OCI-LY7 (cell line): ENCODE results near the gene CLSTN3. TPM values are rescaled to one million over a fixed set of nuclear protein-coding genes. Genes with fewer than 3 reads are reported as not detected.

Experiments used
- BruUV-seq: library from RNA; stranded (reverse); fragments of 400-500 nt; replicated peaks from 2 replicates; lab custom pipeline; 2021; lab: Mats Ljungman, UMichigan
- CTCF ChIA-PET: fragments of 300-600 bp; sonication (Branson Sonifier 250); formaldehyde crosslinking; loops from one replicate; lab custom pipeline; 2022; ENCODE audit warnings: antibody characterized with exemption; ENCODE audit not compliant: unreplicated experiment; lab: Charles Lee
- POLR2A ChIA-PET: fragments of 300-600 bp; sonication (Branson Sonifier 250); formaldehyde crosslinking; loops from one replicate; lab custom pipeline; 2022; ENCODE audit warnings: antibody characterized with exemption; lab: Charles Lee
- DNase-seq: peaks from one replicate; pipeline ENCODE4 v3.0.0-alpha.2; 2015; ENCODE audit warnings: low spot score
- H2AFZ ChIP-seq: fragments of 200-600 bp; sonication (generic), shearing (Covaris generic); 2 replicates; pipeline ENCODE4 v1.6.1; 2014; ENCODE audit warnings: mild to moderate bottlenecking, antibody characterized with exemption, low read length, moderate library complexity
- H3K27ac ChIP-seq: fragments of 200-600 bp; sonication (generic); 2 replicates; pipeline ENCODE4 v1.5.1; 2014; ENCODE audit warnings: mixed run types, low read depth, mild to moderate bottlenecking, moderate library complexity, low read length, inconsistent platforms; ENCODE audit not compliant: poor library complexity, severe bottlenecking
- H3K36me3 ChIP-seq: fragments of 200-600 bp; sonication (generic); 2 replicates; pipeline ENCODE4 v1.6.1; 2014; ENCODE audit warnings: mild to moderate bottlenecking, antibody characterized with exemption, low read length, moderate library complexity, mixed read lengths; ENCODE audit not compliant: insufficient read depth
- H3K4me1 ChIP-seq: fragments of 200-600 bp; sonication (generic); 2 replicates; pipeline ENCODE4 v1.5.1; 2014; ENCODE audit warnings: mild to moderate bottlenecking, low read length; ENCODE audit not compliant: insufficient read depth, poor library complexity, severe bottlenecking
- H3K4me2 ChIP-seq: fragments of 200-600 bp; sonication (generic); 2 replicates; pipeline ENCODE4 v1.6.1; 2014; ENCODE audit warnings: mild to moderate bottlenecking, low read length
- H3K4me3 ChIP-seq: fragments of 200-600 bp; sonication (generic); 2 replicates; pipeline ENCODE4 v1.5.1; 2014; ENCODE audit warnings: mild to moderate bottlenecking, low read depth, low read length; ENCODE audit not compliant: poor library complexity, severe bottlenecking
- H3K79me2 ChIP-seq: fragments of 200-600 bp; sonication (generic); 2 replicates; pipeline ENCODE4 v1.6.1; 2016; ENCODE audit warnings: low read depth, mild to moderate bottlenecking, low read length, moderate library complexity, mixed read lengths; ENCODE audit not compliant: insufficient read depth
- H3K9me2 ChIP-seq: fragments of 200-600 bp; sonication (generic); 2 replicates; pipeline ENCODE4 v1.6.1; 2016; ENCODE audit warnings: mild to moderate bottlenecking, low read length, mixed read lengths; ENCODE audit not compliant: insufficient read depth
- H3K9me3 ChIP-seq: fragments of 200-600 bp; sonication (generic); 2 replicates; pipeline ENCODE4 v1.6.1; 2014; ENCODE audit warnings: mild to moderate bottlenecking, mixed run types, low read length, mixed read lengths
- H4K20me1 ChIP-seq: fragments of 200-600 bp; sonication (generic); 2 replicates; pipeline ENCODE4 v1.6.1; 2014; ENCODE audit warnings: mild to moderate bottlenecking, antibody characterized with exemption, low read length, moderate library complexity, mixed read lengths; ENCODE audit not compliant: insufficient read depth
- CTCF ChIP-seq: fragments of 200-600 bp; sonication (generic); conservative IDR thresholded peaks from 2 replicates; pipeline ENCODE4 v1.5.1; 2014; ENCODE audit warnings: mild to moderate bottlenecking, antibody characterized with exemption, low read length, moderate library complexity, mixed read lengths
- EZH2phosphoT487 ChIP-seq: fragments of 200-600 bp; sonication (generic); IDR thresholded peaks from 2 replicates; pipeline ENCODE4 v1.6.1; 2018; ENCODE audit warnings: low read depth, borderline replicate concordance, mild to moderate bottlenecking, mixed run types, antibody characterized with exemption, low read length, moderate library complexity, mixed read lengths
- intact Hi-C: fragments of 100-400 bp; cut with micrococcal nuclease; formaldehyde crosslinking; loops from one replicate; pipeline ENCODE4 v1.10.0; 2022; ENCODE audit not compliant: unreplicated experiment
- total RNA-seq, 2 experiments: library from RNA; depleted of rRNA in 1 of 2; stranded (reverse); fragments of >200 nt in 1 of 2; shearing (Covaris generic) in 1 of 2; gene quantifications; 2 replicates each; pipeline ENCODE4 v1.2.3, GENCODE V29; 2014 to 2022

Gene CLSTN3
- total RNA-seq, 2 experiments from 2014 or later, result 18.5 to 34.2 TPM

GRCh38 chr12:7099290-7099996 lies 30.7 kb upstream of the CLSTN3 start:
- no peak overlapping the region for H3K4me3 ChIP-seq
- ChIA-PET CTCF (no interaction called here), POLR2A (interaction anchor here (0.7 kb wide), 1 partner anchor 59 kb away, joined by 3 read pairs; no protein-coding TSS in a partner anchor)

GRCh38 chr12:7100239-7100638 lies 29.9 kb upstream of the CLSTN3 start:
- BruUV-seq, result no TSS peak
- DNase-seq, result no peak
- Histone ChIP-seq H3K4me1 (no peaks in the 10 kb centered on the region), H4K20me1 (no peaks in the 10 kb centered on the region), H3K4me3 (no peak overlapping the region), H3K9me2 (no peaks in the 10 kb centered on the region), H3K79me2 (no peaks in the 10 kb centered on the region), H2AFZ (no peak overlapping the region), H3K9me3 (no peaks in the 10 kb centered on the region), H3K4me2 (no peak overlapping the region), H3K27ac (no peak overlapping the region), H3K36me3 (no peaks in the 10 kb centered on the region)
- TF ChIP-seq CTCF (no peak), EZH2phosphoT487 (no peak)
- ChIA-PET CTCF (no interaction called here), POLR2A (no interaction called here)
- intact Hi-C loops, result no loop called here

More at GRCh38 chr12:7099290-7099996, 30.7 kb upstream of the CLSTN3 start:
- no peak overlapping the region for H2AFZ ChIP-seq
- TF ChIP-seq EZH2phosphoT487 (no peak), CTCF (no peak)
- H3K36me3 ChIP-seq, result no peaks in the 10 kb centered on the region
- intact Hi-C loops, result no loop called here
- DNase-seq, result no peak
- no TSS peak for BruUV-seq
- no peaks in the 10 kb centered on the region for H3K79me2 ChIP-seq
- H3K4me2 ChIP-seq, result no peak overlapping the region
- H3K27ac ChIP-seq, result no peak overlapping the region
- H3K9me2 ChIP-seq, result no peaks in the 10 kb centered on the region
- no peaks in the 10 kb centered on the region for H3K9me3 ChIP-seq
- no peaks in the 10 kb centered on the region for H4K20me1 ChIP-seq
- H3K4me1 ChIP-seq, result no peaks in the 10 kb centered on the region

GRCh38 chr12:7101047-7101693 lies 29.0 kb upstream of the CLSTN3 start:
- intact Hi-C loops, result no loop called here
- Histone ChIP-seq H4K20me1 (no peaks in the 10 kb centered on the region), H3K4me1 (no peaks in the 10 kb centered on the region), H2AFZ (no peak overlapping the region), H3K4me2 (no peak overlapping the region), H3K4me3 (no peak overlapping the region), H3K27ac (no peak overlapping the region), H3K9me2 (no peaks in the 10 kb centered on the region), H3K79me2 (no peaks in the 10 kb centered on the region), H3K36me3 (no peaks in the 10 kb centered on the region), H3K9me3 (peaks cover 8% of the 10 kb centered on the region)
- no peak for DNase-seq
- POLR2A ChIA-PET, result no interaction called here
- no peak for TF ChIP-seq CTCF
- no peak for TF ChIP-seq EZH2phosphoT487
- no TSS peak for BruUV-seq
- CTCF ChIA-PET, result no interaction called here
